Hepatocyte (in vitro differentiated cells): ENCODE measurements around the gene TRPM3.

ENCODE experiments used
- CTCF ChIP-seq: fragments of 200-600 bp; sonication (generic); IDR thresholded peaks from 2 replicates; pipeline ENCODE4 v1.5.1; 2016; ENCODE audit warnings: antibody characterized with exemption, mild to moderate bottlenecking; ENCODE audit not compliant: poor library complexity
- EZH2 ChIP-seq: fragments of 200-600 bp; sonication (generic); IDR thresholded peaks from 2 replicates; pipeline ENCODE4 v1.6.1; 2016; ENCODE audit warnings: antibody characterized with exemption, mild to moderate bottlenecking, borderline replicate concordance

DNA sequence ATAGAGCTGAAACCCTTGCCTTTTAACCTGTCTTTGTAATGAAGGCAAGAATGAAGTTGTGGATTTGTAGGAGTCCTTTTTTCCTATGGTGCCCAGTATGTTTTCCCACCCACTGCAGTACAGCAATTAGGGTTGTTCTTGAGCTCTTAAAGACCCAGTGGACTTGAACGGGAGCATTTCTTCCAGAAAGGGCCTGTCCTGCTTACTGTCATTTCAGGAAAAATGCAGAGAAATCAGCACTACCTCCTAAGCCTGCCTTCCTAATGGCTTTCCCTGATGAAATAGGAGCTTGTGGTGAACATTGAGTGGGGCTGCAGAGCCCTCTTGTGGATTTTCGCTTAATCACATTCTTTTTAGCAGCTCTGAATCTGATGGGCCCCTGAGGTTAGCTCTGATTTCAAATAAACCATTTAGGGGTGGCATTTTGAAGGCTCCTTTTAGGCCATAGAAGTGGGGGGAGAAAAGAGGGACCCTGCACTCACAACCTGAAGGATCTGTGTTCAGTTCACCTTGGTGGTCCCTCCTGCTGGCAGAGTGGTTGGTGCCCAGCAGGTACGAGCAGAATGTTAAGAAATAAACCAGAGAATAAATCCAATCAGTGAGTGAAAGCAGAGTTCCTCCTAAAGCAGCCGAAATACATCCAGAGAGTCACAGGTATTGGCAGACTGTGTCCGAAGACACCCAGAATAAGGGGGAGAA lies 519.0 kb downstream of the TRPM3 start:
- TF ChIP-seq CTCF (peak; percentile 89), EZH2 (no peak)
